ENCODE measurements around the gene TBC1D1. TPM values are rescaled to one million over a fixed set of nuclear protein-coding genes. Genes with fewer than 3 reads are reported as not detected.
A peak's percentile ranks its signal among the peaks of the same experiment; 100 is the strongest.

The TBC1D1 gene
- 21.3 and 23.2 TPM in 2 replicates for polyA plus RNA-seq
- polyA minus RNA-seq: 48.9 and 51.4 TPM in 2 replicates

- H2AFZ ChIP-seq (ENCODE audit: low read depth, low read length): peak within 1 kb of the TSS; percentile 12
- no peaks in the 10 kb centered on the region for H4K20me1 ChIP-seq (ENCODE audit: insufficient read depth)
- no peak within 1 kb of the TSS for H3K27ac ChIP-seq (ENCODE audit: low read length)
- peak within 1 kb of the TSS; percentile 86 for H3K4me3 ChIP-seq (ENCODE audit: low read length)
- H3K9ac ChIP-seq (ENCODE audit: low read length): peak within 1 kb of the TSS; percentile 53
- H3K27me3 ChIP-seq (ENCODE audit: insufficient read depth, low read depth, low read length): peaks cover 51% of the 10 kb centered on the region
- no peaks in the 10 kb centered on the region for H3K9me3 ChIP-seq (ENCODE audit: low read length)
- no peaks in the 10 kb centered on the region for H3K79me2 ChIP-seq (replicated peaks; ENCODE audit: insufficient read depth, low read length)
- H3K4me2 ChIP-seq (ENCODE audit: low read length): peak within 1 kb of the TSS; percentile 80
- no peaks in the 10 kb centered on the region for H3F3A ChIP-seq (ENCODE audit: insufficient read depth, low read length, poor library complexity, severe bottlenecking)
- TF ChIP-seq EP300 (conservative IDR thresholded peaks at IDR 0.05; ENCODE audit: poor library complexity, severe bottlenecking) (no peak), CTCF (IDR thresholded peaks at IDR 0.05; ENCODE audit: poor library complexity, severe bottlenecking) (no peak), POLR2AphosphoS5 (IDR thresholded peaks at IDR 0.05) (no peak), MXI1 (conservative IDR thresholded peaks at IDR 0.05; ENCODE audit: poor library complexity, severe bottlenecking) (no peak), RAD21 (conservative IDR thresholded peaks at IDR 0.05) (peak; percentile 10)
- no peaks in the 10 kb centered on the region for H3K36me3 ChIP-seq (ENCODE audit: insufficient read depth, low read length)
- no peaks in the 10 kb centered on the region for H3K9me2 ChIP-seq (ENCODE audit: insufficient read depth, low read length)
Measured at GRCh38 chr4:37890801-37891259, at the start of gene TBC1D1. Gene TBC1D1, plus strand, starts transcription at chr4:37891084. Its CDS starts 11,012 bp downstream, at chr4:37902096.

- H3K4me2 ChIP-seq (ENCODE audit: low read length): no peak overlapping the region
- H3K9me3 ChIP-seq (ENCODE audit: low read length): no peaks in the 10 kb centered on the region
- H3K36me3 ChIP-seq (ENCODE audit: insufficient read depth, low read length): no peaks in the 10 kb centered on the region
- no peak for TF ChIP-seq RAD21 (conservative IDR thresholded peaks at IDR 0.05)
- TF ChIP-seq SMC3 (conservative IDR thresholded peaks at IDR 0.05; ENCODE audit: poor library complexity): no peak
- no peak for TF ChIP-seq TAF1 (IDR thresholded peaks at IDR 0.05; ENCODE audit: low read depth)
- no peak for TF ChIP-seq EZH2 (IDR thresholded peaks at IDR 0.05; ENCODE audit: borderline replicate concordance, insufficient read depth, low read length, poor library complexity, severe bottlenecking)
- TF ChIP-seq POLR2AphosphoS5 (IDR thresholded peaks at IDR 0.05): no peak
- TF ChIP-seq CTCF (IDR thresholded peaks at IDR 0.05; ENCODE audit: poor library complexity, severe bottlenecking): no peak
- no peaks in the 10 kb centered on the region for H3K9me2 ChIP-seq (ENCODE audit: insufficient read depth, low read length)
- no peak overlapping the region for H3K9ac ChIP-seq (ENCODE audit: low read length)
- H3K79me2 ChIP-seq (replicated peaks; ENCODE audit: insufficient read depth, low read length): no peaks in the 10 kb centered on the region
- H3F3A ChIP-seq (ENCODE audit: insufficient read depth, low read length, poor library complexity, severe bottlenecking): no peaks in the 10 kb centered on the region
- H3K27ac ChIP-seq (ENCODE audit: low read length): no peak overlapping the region
- H3K4me3 ChIP-seq (ENCODE audit: low read length): no peak overlapping the region
- no peaks in the 10 kb centered on the region for H3K27me3 ChIP-seq (ENCODE audit: insufficient read depth, low read depth, low read length)
- H4K20me1 ChIP-seq (ENCODE audit: insufficient read depth): no peaks in the 10 kb centered on the region
- no peak overlapping the region for H2AFZ ChIP-seq (ENCODE audit: low read depth, low read length)
Measured at GRCh38 chr4:37844204-37844603, 46.7 kb upstream of the TBC1D1 start.

- Histone ChIP-seq H3K27me3 (ENCODE audit: insufficient read depth, low read depth, low read length) (no peaks in the 10 kb centered on the region), H2AFZ (ENCODE audit: low read depth, low read length) (no peak overlapping the region), H3K9ac (ENCODE audit: low read length) (no peak overlapping the region), H3K4me2 (ENCODE audit: low read length) (no peak overlapping the region), H3K36me3 (ENCODE audit: insufficient read depth, low read length) (no peaks in the 10 kb centered on the region), H3K27ac (ENCODE audit: low read length) (no peak overlapping the region), H3K9me2 (ENCODE audit: insufficient read depth, low read length) (no peaks in the 10 kb centered on the region), H3K4me3 (ENCODE audit: low read length) (no peak overlapping the region), H4K20me1 (ENCODE audit: insufficient read depth) (no peaks in the 10 kb centered on the region), H3K79me2 (replicated peaks; ENCODE audit: insufficient read depth, low read length) (no peaks in the 10 kb centered on the region), H3K9me3 (ENCODE audit: low read length) (no peaks in the 10 kb centered on the region), H3F3A (ENCODE audit: insufficient read depth, low read length, poor library complexity, severe bottlenecking) (no peaks in the 10 kb centered on the region)
- TF ChIP-seq EP300 (conservative IDR thresholded peaks at IDR 0.05; ENCODE audit: poor library complexity, severe bottlenecking) (no peak), SMC3 (conservative IDR thresholded peaks at IDR 0.05; ENCODE audit: poor library complexity) (no peak), REST (IDR thresholded peaks at IDR 0.05; ENCODE audit: borderline replicate concordance) (no peak), CTCF (IDR thresholded peaks at IDR 0.05; ENCODE audit: poor library complexity, severe bottlenecking) (no peak), MXI1 (conservative IDR thresholded peaks at IDR 0.05; ENCODE audit: poor library complexity, severe bottlenecking) (no peak), POLR2AphosphoS5 (IDR thresholded peaks at IDR 0.05) (no peak), RAD21 (conservative IDR thresholded peaks at IDR 0.05) (no peak), TAF1 (IDR thresholded peaks at IDR 0.05; ENCODE audit: low read depth) (no peak), EZH2 (IDR thresholded peaks at IDR 0.05; ENCODE audit: borderline replicate concordance, insufficient read depth, low read length, poor library complexity, severe bottlenecking) (no peak)
Measured at GRCh38 chr4:37845201-37845600, 45.7 kb upstream of the TBC1D1 start.

All from neural cell (in vitro differentiated cells).